Retina (tissue), 1 donor: ENCODE data around the gene EPHB6.
A peak's percentile ranks its signal among the peaks of the same experiment; 100 is the strongest.

ENCODE experiments used
- DNase-seq: peaks from one replicate; pipeline ENCODE4 v3.0.0-alpha.2; 2016

EPHB6 gene

DNA sequence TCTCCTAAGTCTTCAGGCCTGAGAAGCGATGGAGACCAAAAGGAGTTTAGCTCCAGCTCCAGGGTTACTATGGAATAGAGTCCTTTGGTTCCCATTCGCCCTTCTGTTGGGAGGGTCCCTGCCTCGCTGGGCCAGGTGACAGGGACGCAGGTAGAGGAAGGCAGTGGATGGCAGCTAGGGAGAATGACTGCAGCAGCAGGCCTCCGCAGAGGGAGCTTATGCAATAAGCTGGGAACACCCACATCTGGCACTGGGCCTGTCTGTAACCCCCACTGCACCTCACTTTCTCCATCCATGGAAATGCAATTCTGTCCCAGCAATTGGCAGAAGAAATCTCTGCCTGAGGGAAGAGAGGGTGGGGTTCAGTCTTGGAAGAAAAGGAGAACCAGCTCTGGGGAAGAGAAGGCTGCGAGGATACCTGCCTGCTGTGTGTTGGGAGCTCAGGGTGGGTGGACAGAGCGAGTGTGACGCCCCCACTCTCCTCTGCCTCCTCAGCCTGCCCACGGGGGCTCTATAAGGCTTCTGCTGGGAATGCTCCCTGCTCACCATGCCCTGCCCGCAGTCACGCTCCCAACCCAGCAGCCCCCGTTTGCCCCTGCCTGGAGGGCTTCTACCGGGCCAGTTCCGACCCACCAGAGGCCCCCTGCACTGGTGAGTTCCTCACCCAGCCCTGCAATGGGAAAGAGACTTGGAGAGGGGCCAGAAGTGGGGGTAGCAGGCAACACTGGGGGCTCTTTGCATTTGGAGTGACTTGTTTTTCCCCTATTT is 10.3 kb downstream of the EPHB6 start:
- no peak for DNase-seq

DNA sequence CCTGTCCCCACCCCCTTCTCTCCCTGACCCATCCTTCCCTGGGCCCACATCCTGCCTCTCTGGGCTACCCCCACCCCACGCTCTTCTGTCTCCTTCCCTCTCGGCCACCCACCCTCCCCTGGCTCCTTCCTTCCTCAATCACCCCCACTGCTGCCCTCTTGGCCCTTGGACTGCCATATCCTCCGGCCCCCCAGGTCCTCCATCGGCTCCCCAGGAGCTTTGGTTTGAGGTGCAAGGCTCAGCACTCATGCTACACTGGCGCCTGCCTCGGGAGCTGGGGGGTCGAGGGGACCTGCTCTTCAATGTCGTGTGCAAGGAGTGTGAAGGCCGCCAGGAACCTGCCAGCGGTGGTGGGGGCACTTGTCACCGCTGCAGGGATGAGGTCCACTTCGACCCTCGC is 10.9 kb downstream of the EPHB6 start:
- DNase-seq = no peak

GRCh38 chr7:142866361-142867096 is 11.7 kb downstream of the EPHB6 start:
- DNase-seq = peak; percentile 55

GRCh38 chr7:142867097-142867378 is 12.2 kb downstream of the EPHB6 start:
- DNase-seq = no peak

- no peak for DNase-seq
Observed at GRCh38 chr7:142867398-142868187, 12.7 kb downstream of the EPHB6 start.

- DNase-seq = no peak
Observed at GRCh38 chr7:142868188-142868985, 13.5 kb downstream of the EPHB6 start.

- no peak for DNase-seq
Observed at GRCh38 chr7:142868986-142869415, 14.1 kb downstream of the EPHB6 start.

GRCh38 chr7:142869434-142869833 is 14.6 kb downstream of the EPHB6 start:
- no peak for DNase-seq

- DNase-seq = no peak
Observed at GRCh38 chr7:142870147-142870559, 15.3 kb downstream of the EPHB6 start.

GRCh38 chr7:142870566-142871259 is 15.8 kb downstream of the EPHB6 start:
- DNase-seq = no peak

- no peak for DNase-seq
Observed at GRCh38 chr7:142871260-142872105, 16.6 kb downstream of the EPHB6 start.

DNA sequence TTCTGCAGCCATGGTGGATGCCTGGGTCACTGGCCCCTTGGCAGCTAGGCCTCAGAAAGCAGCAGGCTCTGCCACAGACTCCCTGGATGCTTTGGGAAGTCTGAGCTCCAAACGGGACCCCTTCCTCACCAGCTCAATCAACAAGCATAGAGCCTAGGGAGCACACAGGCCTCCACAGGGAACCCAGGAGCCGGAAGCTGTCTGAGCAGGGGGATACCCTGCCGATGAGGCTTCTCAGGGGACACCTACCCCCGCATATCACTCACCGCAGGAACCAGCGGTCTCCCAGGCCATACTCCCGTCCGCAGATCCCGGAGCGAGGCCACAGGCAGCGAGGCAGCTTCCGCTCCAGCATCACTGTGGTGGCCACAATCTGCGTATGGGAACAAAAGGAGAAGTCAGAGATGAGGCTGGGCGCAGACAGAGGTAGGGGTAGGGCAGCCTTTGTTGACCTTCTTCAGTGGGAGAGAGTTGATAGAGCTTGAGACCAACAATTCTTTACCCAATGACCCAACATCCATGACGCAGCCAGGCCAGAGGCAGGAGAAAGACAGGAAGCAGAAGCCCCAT is 17.3 kb downstream of the EPHB6 start:
- no peak for DNase-seq

- no peak for DNase-seq
Observed at GRCh38 chr7:142873281-142873784, 18.5 kb downstream of the EPHB6 start.

GRCh38 chr7:142873871-142874270 is 19.0 kb downstream of the EPHB6 start:
- DNase-seq = no peak

- no peak for DNase-seq
Observed at GRCh38 chr7:142874409-142874808, 19.5 kb downstream of the EPHB6 start.

- DNase-seq = no peak
Observed at GRCh38 chr7:142874837-142875236, 20.0 kb downstream of the EPHB6 start.

- no peak for DNase-seq
Observed at GRCh38 chr7:142875456-142875855, 20.6 kb downstream of the EPHB6 start.

DNA sequence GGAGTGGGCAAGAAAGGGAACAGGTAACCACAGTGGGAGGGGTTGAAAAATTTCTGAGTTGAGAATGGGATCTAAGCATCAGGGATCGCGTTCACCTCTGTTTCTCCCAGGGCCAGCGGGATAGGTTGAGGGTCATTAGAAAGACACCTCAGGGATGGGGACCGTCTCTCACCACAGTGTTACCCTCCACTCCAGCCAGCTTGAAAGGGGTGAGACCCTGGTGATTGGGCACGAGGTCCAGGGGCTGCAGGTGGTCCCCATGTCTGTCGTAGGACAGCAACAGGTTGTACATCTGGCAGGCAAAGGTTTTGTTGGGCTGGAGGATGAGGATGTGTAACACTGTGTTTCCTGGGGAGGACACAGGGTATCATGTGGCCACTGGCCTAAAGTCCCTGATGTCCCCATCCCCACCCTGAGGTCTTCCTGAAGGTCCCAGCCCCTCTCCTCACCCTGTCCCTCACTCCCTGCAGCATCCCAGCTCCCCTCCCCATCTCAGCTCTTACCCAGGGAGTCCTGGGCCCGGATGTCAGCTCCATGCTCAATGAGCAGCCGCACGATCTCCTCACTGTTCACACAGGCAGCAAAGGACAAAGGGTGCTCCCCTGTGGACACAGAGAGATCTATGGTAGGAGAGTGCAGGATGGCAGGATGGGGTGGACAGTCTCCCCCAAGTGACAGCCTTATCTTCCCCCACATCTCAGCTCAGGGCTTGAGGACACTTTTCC is 21.5 kb downstream of the EPHB6 start:
- no peak for DNase-seq

DNA sequence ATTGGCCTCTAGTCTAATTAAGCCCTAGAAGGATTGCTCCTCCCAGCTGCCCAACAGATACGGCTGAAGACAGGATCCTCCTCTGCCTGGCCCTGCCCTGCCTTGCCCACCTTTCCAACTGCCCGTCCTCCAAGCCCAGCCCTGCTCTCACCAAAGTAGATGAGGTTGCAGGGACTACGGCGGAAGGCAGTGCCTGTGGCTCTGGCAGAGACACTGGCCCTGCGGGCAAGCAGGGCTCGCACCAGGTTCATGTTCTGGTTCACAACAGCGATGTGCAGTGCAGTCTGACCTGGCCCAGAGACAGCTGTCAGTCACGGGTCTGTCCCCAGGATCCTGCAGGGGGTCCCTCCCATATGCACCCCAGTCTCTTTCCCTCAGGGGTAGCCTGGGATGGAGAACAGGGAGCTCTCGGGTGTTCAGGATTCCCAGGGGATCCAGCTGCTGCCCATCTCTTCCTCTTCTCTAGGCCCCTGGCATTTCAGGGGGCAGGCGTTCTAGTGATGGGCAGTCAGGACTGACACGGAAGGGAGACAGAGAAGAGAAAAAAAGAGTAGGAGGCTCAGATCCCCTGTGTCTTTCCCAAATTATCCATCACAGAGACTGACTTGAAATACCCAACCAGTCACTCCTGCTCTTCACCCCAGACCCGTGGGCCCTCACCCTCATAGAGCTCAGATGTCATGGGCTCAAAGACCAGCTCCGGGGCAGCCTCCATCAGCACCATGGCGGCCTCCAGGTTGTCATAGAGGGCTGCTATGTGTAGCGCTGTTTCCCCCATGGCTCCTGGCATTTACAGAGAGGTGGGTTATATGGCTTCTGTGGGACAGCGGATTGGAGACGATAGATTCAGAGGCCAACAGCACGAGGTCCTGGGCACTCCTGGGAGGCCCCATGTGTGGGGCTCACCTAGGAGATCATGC is 22.4 kb downstream of the EPHB6 start:
- DNase-seq = no peak
